ENCODE results near the gene IL23A.

The IL23A gene

GRCh38 chr12:56308714-56309113 is 30.0 kb upstream of the IL23A start:
- Histone ChIP-seq H3K27ac (ENCODE audit: insufficient read depth in 1 of 2, low read depth in 1 of 2, low read length in 2 of 2, poor library complexity in 1 of 2, severe bottlenecking in 2 of 2) (no peak overlapping the region), H3K36me3 (ENCODE audit: control insufficient read depth in 4 of 4, insufficient read depth in 4 of 4, low read length in 3 of 4) (peaks cover 17 to 50% (median 40%) of the 10 kb centered on the region in 4 experiments), H3K4me1 (ENCODE audit: control extremely low read depth in 1 of 4, control insufficient read depth in 4 of 4, insufficient read depth in 4 of 4, low read length in 3 of 4) (no peaks in the 10 kb centered on the region), H3K9me3 (ENCODE audit: control extremely low read depth in 1 of 5, control insufficient read depth in 4 of 5, insufficient read depth in 2 of 5, low read depth in 1 of 5, low read length in 4 of 5) (no peaks in the 10 kb centered on the region), H3K4me3 (ENCODE audit: control insufficient read depth in 1 of 7, extremely low read depth in 1 of 7, insufficient read depth in 4 of 7, low read depth in 2 of 7, low read length in 6 of 7) (no peak overlapping the region), H3K27me3 (replicated peaks in 2 of 5; ENCODE audit: control insufficient read depth in 4 of 5, insufficient read depth in 5 of 5, low read length in 4 of 5) (no peaks in the 10 kb centered on the region)
- CTCF ChIA-PET = interaction anchor here (0.7 to 3.4 kb wide), 9 partner anchors 9 to 156 kb away, joined by 3 to 11 read pairs (median 3); partner anchors contain the start of genes CS and STAT2
- POLR2A ChIA-PET = interaction anchor here (0.6 kb wide), 1 partner anchor 20 kb away, joined by 5 read pairs; no protein-coding TSS in a partner anchor
- no peak for DNase-seq
- 100% methylated on average over 2 of the region's 3 CpGs for WGBS (ENCODE audit: insufficient coverage)

GRCh38 chr12:56311003-56311402 is 27.7 kb upstream of the IL23A start:
- no peak overlapping the region for H3K4me3 ChIP-seq (ENCODE audit: control insufficient read depth in 1 of 7, extremely low read depth in 1 of 7, insufficient read depth in 4 of 7, low read depth in 2 of 7, low read length in 6 of 7)
- peaks cover 6 to 13% (median 11%) of the 10 kb centered on the region in 4 experiments for H3K4me1 ChIP-seq (ENCODE audit: control extremely low read depth in 1 of 4, control insufficient read depth in 4 of 4, insufficient read depth in 4 of 4, low read length in 3 of 4)
- no peaks in the 10 kb centered on the region for H3K9me3 ChIP-seq (ENCODE audit: control extremely low read depth in 1 of 5, control insufficient read depth in 4 of 5, insufficient read depth in 2 of 5, low read depth in 1 of 5, low read length in 4 of 5)
- peaks cover 12 to 50% (median 31%) of the 10 kb centered on the region in 4 experiments for H3K36me3 ChIP-seq (ENCODE audit: control insufficient read depth in 4 of 4, insufficient read depth in 4 of 4, low read length in 3 of 4)
- WGBS (ENCODE audit: insufficient coverage) = 96% methylated on average over 12 of the region's 12 CpGs
- no peak overlapping the region for H3K27ac ChIP-seq (ENCODE audit: insufficient read depth in 1 of 2, low read depth in 1 of 2, low read length in 2 of 2, poor library complexity in 1 of 2, severe bottlenecking in 2 of 2)
- DNase-seq = no peak
- ChIA-PET POLR2A (no interaction called here), CTCF (interaction anchor here (0.7 to 3.4 kb wide), 9 partner anchors 11 to 191 kb away, joined by 3 to 11 read pairs (median 4); partner anchors contain the start of genes APOF and CS)
- no peaks in the 10 kb centered on the region for H3K27me3 ChIP-seq (replicated peaks in 2 of 5; ENCODE audit: control insufficient read depth in 4 of 5, insufficient read depth in 5 of 5, low read length in 4 of 5)

GRCh38 chr12:56315249-56315621 is 23.4 kb upstream of the IL23A start:
- ChIA-PET CTCF (interaction anchor here (1.0 to 3.1 kb wide), 7 partner anchors 10 to 156 kb away, joined by 3 to 19 read pairs (median 7); partner anchors contain the start of genes ANKRD52 and STAT2), POLR2A (interaction anchor here (1.3 to 2.0 kb wide), 4 partner anchors 15 to 149 kb away, joined by 4 to 28 read pairs (median 10); partner anchors contain the start of genes CS, PAN2 and STAT2)
- no peak for DNase-seq
- peak overlapping the region; percentile 91 to 94 for H3K27ac ChIP-seq (ENCODE audit: insufficient read depth in 1 of 2, low read depth in 1 of 2, low read length in 2 of 2, poor library complexity in 1 of 2, severe bottlenecking in 2 of 2)
- no peaks in the 10 kb centered on the region for H3K27me3 ChIP-seq (replicated peaks in 2 of 5; ENCODE audit: control insufficient read depth in 4 of 5, insufficient read depth in 5 of 5, low read length in 4 of 5)
- 2% methylated on average over 9 of the region's 11 CpGs for WGBS (ENCODE audit: insufficient coverage)
- peak overlapping the region; percentile 71 to 98 (median 94) for H3K4me3 ChIP-seq (ENCODE audit: control insufficient read depth in 1 of 7, extremely low read depth in 1 of 7, insufficient read depth in 4 of 7, low read depth in 2 of 7, low read length in 6 of 7)
- peaks cover 12 to 46% (median 24%) of the 10 kb centered on the region in 4 experiments for H3K36me3 ChIP-seq (ENCODE audit: control insufficient read depth in 4 of 4, insufficient read depth in 4 of 4, low read length in 3 of 4)
- H3K9me3 ChIP-seq (ENCODE audit: control extremely low read depth in 1 of 5, control insufficient read depth in 4 of 5, insufficient read depth in 2 of 5, low read depth in 1 of 5, low read length in 4 of 5) = no peaks in the 10 kb centered on the region
- H3K4me1 ChIP-seq (ENCODE audit: control extremely low read depth in 1 of 4, control insufficient read depth in 4 of 4, insufficient read depth in 4 of 4, low read length in 3 of 4) = peaks cover 6 to 18% (median 17%) of the 10 kb centered on the region in 4 experiments

- DNase-seq = peak; percentile 95 to 98 (median 97)
- WGBS (ENCODE audit: insufficient coverage) = 0% methylated on average over 58 of the region's 62 CpGs
- Histone ChIP-seq H3K4me1 (ENCODE audit: control extremely low read depth in 1 of 4, control insufficient read depth in 4 of 4, insufficient read depth in 4 of 4, low read length in 3 of 4) (peaks cover 6 to 18% (median 17%) of the 10 kb centered on the region in 4 experiments), H3K4me3 (ENCODE audit: control insufficient read depth in 1 of 7, extremely low read depth in 1 of 7, insufficient read depth in 4 of 7, low read depth in 2 of 7, low read length in 6 of 7) (peak within 1 kb of the TSS; percentile 71 to 98 (median 94)), H3K27me3 (replicated peaks in 2 of 5; ENCODE audit: control insufficient read depth in 4 of 5, insufficient read depth in 5 of 5, low read length in 4 of 5) (no peaks in the 10 kb centered on the region), H3K9me3 (ENCODE audit: control extremely low read depth in 1 of 5, control insufficient read depth in 4 of 5, insufficient read depth in 2 of 5, low read depth in 1 of 5, low read length in 4 of 5) (no peaks in the 10 kb centered on the region), H3K27ac (ENCODE audit: insufficient read depth in 1 of 2, low read depth in 1 of 2, low read length in 2 of 2, poor library complexity in 1 of 2, severe bottlenecking in 2 of 2) (peak within 1 kb of the TSS; percentile 91 to 94), H3K36me3 (ENCODE audit: control insufficient read depth in 4 of 4, insufficient read depth in 4 of 4, low read length in 3 of 4) (peaks cover 10 to 40% (median 19%) of the 10 kb centered on the region in 4 experiments)
- CTCF ChIA-PET = interaction anchor here (0.6 to 3.1 kb wide), 14 partner anchors 11 to 287 kb away, joined by 3 to 19 read pairs (median 4); partner anchors contain the start of genes ANKRD52, PAN2 and STAT2
- POLR2A ChIA-PET = interaction anchor here (0.9 to 2.0 kb wide), 6 partner anchors 8 to 198 kb away, joined by 3 to 28 read pairs (median 6); partner anchors contain the start of genes CS, PAN2, STAT2 and ZC3H10
These were observed 22.8 kb upstream of the IL23A start, which contains the start of gene CNPY2 for GRCh38 chr12:56315622-56316473. Gene CNPY2 (minus strand): TSS chr12:56315988. CDS start chr12:56315217, 771 bp downstream.

- Histone ChIP-seq H3K4me3 (ENCODE audit: control insufficient read depth in 1 of 7, extremely low read depth in 1 of 7, insufficient read depth in 4 of 7, low read depth in 2 of 7, low read length in 6 of 7) (no peak overlapping the region), H3K9me3 (ENCODE audit: control extremely low read depth in 1 of 5, control insufficient read depth in 4 of 5, insufficient read depth in 2 of 5, low read depth in 1 of 5, low read length in 4 of 5) (no peaks in the 10 kb centered on the region), H3K4me1 (ENCODE audit: control extremely low read depth in 1 of 4, control insufficient read depth in 4 of 4, insufficient read depth in 4 of 4, low read length in 3 of 4) (peaks cover 6 to 18% (median 17%) of the 10 kb centered on the region in 4 experiments), H3K27me3 (replicated peaks in 2 of 5; ENCODE audit: control insufficient read depth in 4 of 5, insufficient read depth in 5 of 5, low read length in 4 of 5) (no peaks in the 10 kb centered on the region), H3K36me3 (ENCODE audit: control insufficient read depth in 4 of 4, insufficient read depth in 4 of 4, low read length in 3 of 4) (peaks cover 13 to 39% (median 23%) of the 10 kb centered on the region in 4 experiments), H3K27ac (ENCODE audit: insufficient read depth in 1 of 2, low read depth in 1 of 2, low read length in 2 of 2, poor library complexity in 1 of 2, severe bottlenecking in 2 of 2) (no peak overlapping the region)
- DNase-seq = no peak
- ChIA-PET CTCF (interaction anchor here (3.1 kb wide), 1 partner anchor 147 kb away, joined by 14 read pairs; no protein-coding TSS in a partner anchor), POLR2A (no interaction called here)
- 100% methylated on average over 1 of the region's 3 CpGs for WGBS (ENCODE audit: insufficient coverage)
These were observed 21.0 kb upstream of the IL23A start for GRCh38 chr12:56317675-56318074.

GRCh38 chr12:56321027-56321426 is 17.7 kb upstream of the IL23A start:
- WGBS (ENCODE audit: insufficient coverage) = 100% methylated on average over 1 of the region's 2 CpGs
- CTCF ChIA-PET = interaction anchor here (0.7 kb wide), 1 partner anchor 578 kb away, joined by 4 read pairs; no protein-coding TSS in a partner anchor
- no peaks in the 10 kb centered on the region for H3K9me3 ChIP-seq (ENCODE audit: control extremely low read depth in 1 of 5, control insufficient read depth in 4 of 5, insufficient read depth in 2 of 5, low read depth in 1 of 5, low read length in 4 of 5)
- H3K4me3 ChIP-seq (ENCODE audit: control insufficient read depth in 1 of 7, extremely low read depth in 1 of 7, insufficient read depth in 4 of 7, low read depth in 2 of 7, low read length in 6 of 7) = no peak overlapping the region
- no peak for DNase-seq
- no peaks in the 10 kb centered on the region for H3K27me3 ChIP-seq (replicated peaks in 2 of 5; ENCODE audit: control insufficient read depth in 4 of 5, insufficient read depth in 5 of 5, low read length in 4 of 5)
- peaks cover 18 to 64% (median 44%) of the 10 kb centered on the region in 4 experiments for H3K36me3 ChIP-seq (ENCODE audit: control insufficient read depth in 4 of 4, insufficient read depth in 4 of 4, low read length in 3 of 4)
- H3K27ac ChIP-seq (ENCODE audit: insufficient read depth in 1 of 2, low read depth in 1 of 2, low read length in 2 of 2, poor library complexity in 1 of 2, severe bottlenecking in 2 of 2) = no peak overlapping the region
- peaks cover 0 to 10% (median 6%) of the 10 kb centered on the region in 4 experiments for H3K4me1 ChIP-seq (ENCODE audit: control extremely low read depth in 1 of 4, control insufficient read depth in 4 of 4, insufficient read depth in 4 of 4, low read length in 3 of 4)
- POLR2A ChIA-PET = no interaction called here
